Inflammatory macrophage treated with lipopolysaccharide for 4 hours (primary cell): ENCODE measurements around the gene UTP4.
"Not testable (repeated sequence)": the region's sequence is repeated elsewhere in the genome, so short reads cannot be mapped to it uniquely, and the experiment has no call there.

ENCODE experiments used
- DNase-seq: peaks from one replicate; pipeline ENCODE4 v3.0.0-alpha.2; 2020

Gene UTP4

DNA sequence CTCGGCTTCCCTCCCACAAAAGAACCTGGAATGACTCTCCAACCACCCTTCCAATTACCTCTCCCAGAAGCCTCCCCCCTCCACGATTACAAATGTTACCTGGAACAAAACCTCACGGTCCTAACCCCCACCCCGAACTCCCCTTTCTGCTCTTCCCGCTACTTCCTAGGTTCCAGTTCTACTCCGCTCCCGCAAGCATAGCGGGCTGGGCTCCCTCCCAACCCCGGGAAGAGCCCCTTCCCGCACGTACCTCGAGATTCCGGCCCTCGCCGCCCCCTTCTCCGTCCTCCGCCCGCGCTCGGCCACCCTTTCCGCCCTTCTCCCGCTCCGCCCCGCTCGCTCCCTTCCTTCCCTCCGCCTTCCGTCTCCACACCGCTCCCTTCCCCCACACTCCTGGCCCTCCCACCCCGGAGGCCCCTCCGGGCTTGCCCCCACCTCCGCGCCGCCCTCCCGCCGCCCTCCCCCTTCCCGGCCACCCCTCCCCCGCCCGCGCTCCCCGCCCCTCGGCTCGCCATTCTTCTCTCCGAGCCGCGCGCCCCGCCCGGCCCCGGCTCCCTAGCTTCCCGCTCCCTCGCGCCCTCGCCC lies 518 bp upstream of the UTP4 start:
- DNase-seq = peak; percentile 57

DNA sequence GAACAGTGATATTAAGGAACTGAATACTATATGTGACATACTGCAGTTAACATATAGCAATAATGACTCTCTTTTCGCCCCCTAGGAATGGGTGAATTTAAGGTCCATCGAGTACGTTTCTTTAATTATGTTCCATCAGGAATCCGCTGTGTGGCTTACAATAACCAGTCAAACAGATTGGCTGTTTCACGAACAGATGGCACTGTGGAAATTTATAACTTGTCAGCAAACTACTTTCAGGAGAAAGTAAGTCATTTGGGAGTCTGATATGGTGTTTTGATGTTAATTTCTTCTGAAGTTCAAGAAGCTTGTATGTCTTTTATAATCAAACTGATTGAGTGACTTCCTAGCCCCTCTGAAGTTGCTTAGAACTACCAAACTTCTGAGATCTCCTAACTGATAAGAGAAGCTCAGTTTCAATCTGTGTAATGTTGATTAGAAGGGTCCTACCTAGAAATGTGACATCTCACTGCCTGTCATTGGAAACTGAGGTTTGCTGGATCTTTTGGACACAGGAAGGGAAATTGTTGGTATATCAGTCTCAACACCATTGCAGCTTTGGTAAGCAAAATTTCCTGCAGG lies 1.0 kb downstream of the UTP4 start:
- DNase-seq = no peak

DNA sequence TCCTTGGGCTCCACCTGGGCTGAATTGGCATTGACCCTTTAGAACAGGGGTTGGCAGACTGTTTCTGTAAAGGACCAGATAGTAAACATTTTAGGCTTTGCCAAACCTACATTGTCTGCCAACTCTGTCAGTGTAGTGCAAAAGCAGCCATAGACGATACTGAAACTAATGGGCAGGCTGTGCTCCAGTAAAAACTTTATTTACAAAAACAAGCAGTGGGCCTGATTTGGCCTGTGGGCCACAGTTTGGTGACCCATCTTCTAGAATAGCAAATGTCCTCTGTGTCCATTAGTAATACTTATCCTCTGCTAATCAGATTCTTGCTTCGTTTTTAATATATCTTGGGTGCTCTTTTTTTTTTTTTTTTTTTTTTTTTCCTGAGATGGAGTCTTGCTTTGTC lies 6.2 kb downstream of the UTP4 start:
- no peak for DNase-seq

DNA sequence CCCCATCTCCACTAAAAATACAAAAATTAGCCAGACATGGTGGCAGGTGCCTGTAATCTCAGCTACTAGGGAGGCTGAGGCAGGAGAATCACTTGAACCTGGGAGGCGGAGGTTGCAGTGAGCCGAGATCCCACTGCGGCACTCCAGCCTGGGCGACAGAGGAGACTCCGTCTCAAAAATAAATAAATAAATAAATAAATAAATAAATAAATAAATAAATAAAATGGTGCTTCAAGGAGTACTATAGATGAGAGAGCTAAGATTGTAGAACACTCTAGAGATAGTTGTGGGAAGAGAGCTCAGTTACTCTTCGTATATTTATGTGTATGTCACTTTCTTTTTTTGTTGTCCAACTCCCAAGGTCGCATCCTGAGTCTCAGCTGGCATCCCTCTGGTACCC lies 7.0 kb downstream of the UTP4 start:
- not testable (repeated sequence) for DNase-seq

DNA sequence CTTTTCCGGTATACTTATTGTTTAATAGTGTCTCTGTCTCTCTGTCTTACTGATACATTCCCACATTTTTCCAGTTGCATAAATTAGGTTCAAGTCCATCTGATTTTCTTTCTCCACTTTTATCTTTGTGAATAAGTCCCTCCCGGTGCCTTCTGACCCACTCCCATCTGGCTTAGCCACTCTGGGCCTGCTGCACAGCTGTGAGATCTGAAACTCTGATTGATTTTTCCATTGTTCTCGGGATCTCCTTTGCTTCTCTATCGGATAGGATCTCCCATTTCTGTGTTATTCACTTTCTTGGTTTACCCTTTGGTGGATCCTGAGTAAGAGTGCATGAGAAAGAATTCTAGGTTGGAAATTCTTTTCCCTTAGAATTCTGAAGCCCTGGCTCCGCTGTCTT lies 8.6 kb downstream of the UTP4 start:
- DNase-seq = no peak

DNA sequence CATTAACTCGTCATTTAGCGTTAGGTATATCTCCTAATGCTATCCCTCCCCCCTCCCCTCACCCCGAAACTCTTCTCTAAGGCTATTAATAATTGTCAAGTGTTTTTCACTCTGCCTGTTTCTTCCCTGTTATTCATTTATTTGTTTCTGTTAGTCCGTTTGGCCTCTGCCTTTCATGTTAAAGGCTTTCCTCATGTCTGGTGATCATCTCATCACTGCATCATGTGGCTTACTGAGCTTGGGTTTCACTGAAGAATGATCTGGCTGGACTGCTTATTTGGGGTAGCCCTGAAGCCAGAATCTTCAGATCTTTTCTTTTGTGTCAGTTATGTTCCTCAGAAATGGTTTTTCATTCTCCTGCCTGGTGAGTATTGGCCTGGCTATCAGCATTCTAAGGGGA lies 9.5 kb downstream of the UTP4 start:
- no peak for DNase-seq

DNA sequence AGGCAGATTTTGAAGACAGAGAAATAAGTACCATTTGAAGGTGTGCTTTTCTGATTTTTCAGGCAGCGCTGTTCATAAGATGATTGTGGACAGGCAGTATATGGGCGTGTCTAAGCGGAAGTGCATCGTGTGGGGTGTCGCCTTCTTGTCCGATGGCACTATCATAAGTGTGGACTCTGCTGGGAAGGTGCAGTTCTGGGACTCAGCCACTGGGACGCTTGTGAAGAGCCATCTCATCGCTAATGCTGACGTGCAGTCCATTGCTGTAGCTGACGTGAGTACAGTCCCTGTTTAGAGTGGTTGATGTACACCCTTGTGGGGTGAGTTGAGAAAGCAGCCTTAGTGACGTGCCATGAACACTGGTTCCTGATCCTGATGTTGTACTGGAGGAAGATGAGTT lies 10.7 kb downstream of the UTP4 start:
- no peak for DNase-seq

DNA sequence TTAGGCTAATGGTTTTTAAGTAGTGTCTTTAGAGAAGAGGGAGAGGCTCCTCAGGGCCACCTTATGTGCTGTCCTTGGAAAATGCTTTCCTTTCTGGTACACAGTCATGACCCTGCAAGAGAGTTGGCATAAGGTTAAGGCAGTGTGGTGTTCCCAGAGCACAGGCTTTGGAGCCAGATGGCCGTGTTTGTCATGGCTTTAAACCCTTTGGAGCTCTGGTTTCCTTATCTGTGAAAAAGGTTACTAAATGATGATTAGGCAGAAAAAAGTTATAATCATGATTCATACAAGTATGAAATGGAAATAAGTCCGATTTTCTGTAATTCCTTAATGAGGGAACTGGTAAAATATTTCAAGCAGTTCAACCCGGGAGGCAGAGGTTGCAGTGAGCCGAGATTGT lies 13.2 kb downstream of the UTP4 start:
- DNase-seq = no peak

DNA sequence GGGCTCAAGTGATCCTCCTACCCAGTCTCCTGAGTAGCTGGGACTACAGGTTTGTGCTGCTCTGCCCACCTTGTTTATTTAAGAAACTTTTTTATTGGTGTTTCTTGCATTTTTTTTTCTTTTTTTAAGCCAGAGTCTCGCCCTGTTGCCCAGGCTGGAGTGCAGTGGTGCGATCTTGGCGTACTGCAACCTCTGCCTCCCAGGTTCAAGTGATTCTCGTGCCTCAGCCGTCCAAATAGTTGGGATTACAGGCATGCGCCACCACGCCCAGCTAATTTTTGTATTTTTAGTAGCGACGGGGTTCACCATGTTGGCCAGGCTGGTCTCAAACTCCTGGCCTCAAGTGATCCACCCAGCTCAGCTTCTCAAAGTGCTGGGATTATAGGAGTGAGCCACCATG lies 17.2 kb downstream of the UTP4 start:
- DNase-seq = not testable (repeated sequence)

DNA sequence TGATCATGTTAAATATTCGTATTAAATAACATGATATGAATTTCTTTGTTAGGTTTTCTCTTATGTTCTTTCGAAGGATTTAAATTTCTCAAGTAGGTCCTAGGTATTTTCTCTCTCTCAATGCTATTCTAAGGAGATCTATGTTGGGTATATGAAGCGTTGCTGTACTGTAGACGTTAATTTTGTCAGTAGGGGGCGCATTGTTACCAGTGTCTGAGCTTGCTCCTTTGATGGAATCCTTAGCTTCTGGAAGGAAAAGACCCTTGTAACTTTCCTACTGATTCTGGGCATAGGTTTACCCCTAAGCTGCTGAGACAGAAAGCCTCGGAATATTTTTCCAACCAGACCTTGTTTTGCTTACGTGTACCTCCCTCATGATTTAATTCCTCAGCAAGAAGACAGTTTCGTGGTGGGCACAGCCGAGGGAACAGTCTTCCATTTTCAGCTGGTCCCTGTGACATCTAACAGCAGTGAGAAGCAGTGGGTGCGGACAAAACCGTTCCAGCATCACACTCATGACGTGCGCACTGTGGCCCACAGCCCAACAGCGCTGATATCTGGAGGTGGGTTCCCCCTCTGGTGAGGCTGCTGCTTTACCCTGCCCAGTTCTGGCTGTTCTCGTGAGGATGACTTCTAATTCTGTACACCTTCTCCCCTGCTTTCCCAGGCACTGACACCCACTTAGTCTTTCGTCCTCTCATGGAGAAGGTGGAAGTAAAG lies 17.9 kb downstream of the UTP4 start:
- DNase-seq = peak; percentile 78

DNA sequence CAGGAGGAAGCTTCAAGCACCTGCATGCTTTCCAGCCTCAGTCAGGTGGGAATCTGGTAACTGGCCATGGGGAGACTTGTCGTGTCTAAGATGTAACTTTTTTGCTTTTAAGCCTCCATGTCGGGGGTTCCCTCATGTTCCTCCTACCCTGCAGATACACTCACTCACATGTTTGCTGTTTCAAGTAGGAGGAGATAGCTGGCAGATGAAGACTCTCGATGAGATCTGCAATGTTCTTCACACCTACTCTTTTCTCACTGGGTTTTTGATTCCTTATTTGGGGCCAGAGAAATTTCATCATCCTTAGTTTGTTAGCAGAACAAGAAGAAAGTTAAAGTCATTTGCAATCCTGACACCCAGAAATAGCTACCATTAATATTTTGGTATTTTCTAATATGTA lies 24.7 kb downstream of the UTP4 start:
- peak; percentile 60 for DNase-seq

DNA sequence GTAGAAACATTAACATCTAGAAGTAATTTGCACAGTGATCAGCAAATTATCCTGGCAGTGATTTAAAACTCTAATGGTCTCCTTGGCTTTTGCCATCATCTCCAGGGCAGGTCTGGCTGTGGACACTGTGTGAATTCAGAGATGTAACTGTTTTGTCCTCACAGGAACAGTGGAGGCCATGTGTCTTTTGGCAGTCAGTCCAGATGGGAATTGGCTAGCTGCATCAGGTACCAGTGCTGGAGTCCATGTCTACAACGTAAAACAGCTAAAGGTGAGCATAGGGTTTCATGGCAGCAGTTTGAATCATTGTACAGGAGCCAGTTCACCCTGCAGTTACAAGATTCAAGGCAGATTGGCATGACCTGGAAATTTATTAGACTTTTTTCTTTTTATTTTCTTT lies 27.7 kb downstream of the UTP4 start:
- no peak for DNase-seq

DNA sequence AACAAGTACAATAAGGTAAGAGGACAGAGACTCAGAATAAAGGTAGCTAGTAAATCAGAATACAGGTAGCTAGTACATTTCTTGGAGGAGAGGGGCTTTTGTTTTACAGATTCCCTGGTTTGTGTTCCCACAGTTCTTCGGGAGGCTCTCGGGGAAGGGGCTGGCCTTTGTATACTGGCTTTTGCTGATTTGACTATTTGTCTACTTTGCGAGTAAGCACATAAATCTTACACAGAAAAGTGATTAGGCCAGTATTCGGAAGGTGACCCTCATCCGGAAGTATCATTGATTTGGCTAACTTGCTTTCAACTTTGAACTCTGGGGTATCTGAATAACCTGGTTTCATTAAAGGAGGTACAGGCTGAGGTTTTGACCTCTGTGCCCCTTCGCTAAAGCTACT lies 33.1 kb downstream of the UTP4 start:
- DNase-seq = no peak

DNA sequence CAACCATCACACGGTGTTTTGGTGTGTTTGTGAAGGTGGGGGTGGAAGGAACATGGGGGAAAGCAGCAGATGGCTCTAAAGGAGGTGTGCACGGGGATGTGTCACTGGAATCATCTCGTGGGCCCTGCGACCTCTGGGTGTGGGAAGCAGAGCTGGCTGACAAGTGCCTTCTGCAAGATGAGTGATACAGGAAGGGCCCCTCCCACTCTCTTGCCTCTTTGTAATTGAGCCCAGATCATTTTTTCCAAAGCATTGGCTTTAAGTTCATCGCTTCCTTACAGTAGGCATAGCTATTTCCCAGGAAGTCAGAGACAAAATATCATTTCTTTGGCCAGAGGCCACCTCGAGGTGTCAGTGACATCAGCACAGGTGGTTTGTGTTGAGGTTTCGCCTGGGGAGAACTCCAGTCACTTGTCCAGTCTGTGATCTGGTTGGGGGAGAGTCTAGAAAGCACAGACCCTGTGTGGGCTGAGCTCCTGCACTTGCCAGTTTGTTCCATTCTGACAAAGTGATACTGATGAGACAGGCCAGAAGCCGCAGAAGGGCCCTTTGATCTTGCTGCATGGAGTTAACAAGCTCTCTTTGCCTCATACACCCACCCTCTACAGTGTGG lies 33.9 kb downstream of the UTP4 start:
- peak; percentile 68 for DNase-seq

DNA sequence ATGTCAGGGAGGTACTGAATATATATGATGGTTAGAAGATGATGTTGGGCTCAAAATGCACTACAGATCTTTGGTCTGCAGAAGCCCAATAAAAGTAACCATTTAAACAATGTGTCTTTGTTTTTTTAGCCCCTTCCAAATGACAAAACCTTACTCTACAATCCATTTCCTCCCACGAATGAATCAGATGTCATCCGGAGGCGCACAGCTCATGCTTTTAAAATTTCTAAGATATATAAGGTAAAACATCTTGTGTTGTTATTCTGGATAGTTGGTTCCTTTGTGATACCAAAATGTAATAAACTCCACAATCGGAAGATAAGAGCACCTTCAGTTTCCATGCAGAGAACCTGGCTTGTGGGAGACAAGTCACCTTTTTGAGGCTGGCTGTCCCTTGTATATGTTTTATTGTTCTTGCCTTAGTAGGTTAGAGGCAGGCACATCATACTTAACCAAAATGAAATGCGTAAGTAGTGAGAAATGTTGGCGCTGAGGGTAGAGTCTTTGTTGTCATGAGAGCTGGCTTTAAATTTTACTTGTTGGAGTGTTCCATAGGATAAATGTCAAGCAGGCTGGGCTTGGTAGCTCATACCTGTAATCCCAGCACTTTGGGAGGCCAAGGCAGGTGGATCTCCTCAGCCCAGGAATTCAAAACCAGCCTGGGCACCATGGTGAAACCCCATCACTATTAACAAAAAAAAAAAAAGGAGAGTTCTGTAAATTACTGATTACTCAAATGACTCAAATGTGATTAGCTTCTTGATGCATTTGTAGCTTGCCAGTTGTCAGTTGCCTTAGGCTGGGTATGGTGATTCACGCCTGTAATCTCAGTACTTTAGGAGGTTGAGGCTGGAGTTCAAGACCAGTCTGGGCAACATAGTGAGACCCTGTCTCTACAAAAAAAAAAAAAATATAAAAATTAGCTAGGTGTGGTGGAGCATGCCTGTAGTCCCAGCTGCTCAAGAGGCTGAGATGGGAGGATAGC lies 34.8 kb downstream of the UTP4 start:
- no peak for DNase-seq

DNA sequence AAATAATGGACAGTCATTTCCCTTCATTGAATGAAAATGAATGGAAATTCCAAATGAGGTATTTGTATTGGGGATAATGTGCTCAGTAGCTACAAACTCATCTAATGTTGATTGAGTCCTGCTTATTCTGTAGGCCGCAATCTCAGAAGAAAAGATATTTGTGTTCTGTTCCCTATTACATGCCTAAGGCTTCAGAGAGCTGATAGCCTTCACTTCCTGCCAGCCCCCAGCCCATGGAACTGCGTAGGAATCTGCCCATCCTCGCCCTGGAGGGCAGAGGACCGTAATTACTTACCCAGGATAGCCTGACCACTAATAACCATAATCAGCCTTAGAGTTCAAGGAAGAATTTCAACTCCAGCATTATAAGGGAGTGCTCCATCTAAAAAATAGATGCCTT lies 36.6 kb downstream of the UTP4 start:
- DNase-seq = no peak

DNA sequence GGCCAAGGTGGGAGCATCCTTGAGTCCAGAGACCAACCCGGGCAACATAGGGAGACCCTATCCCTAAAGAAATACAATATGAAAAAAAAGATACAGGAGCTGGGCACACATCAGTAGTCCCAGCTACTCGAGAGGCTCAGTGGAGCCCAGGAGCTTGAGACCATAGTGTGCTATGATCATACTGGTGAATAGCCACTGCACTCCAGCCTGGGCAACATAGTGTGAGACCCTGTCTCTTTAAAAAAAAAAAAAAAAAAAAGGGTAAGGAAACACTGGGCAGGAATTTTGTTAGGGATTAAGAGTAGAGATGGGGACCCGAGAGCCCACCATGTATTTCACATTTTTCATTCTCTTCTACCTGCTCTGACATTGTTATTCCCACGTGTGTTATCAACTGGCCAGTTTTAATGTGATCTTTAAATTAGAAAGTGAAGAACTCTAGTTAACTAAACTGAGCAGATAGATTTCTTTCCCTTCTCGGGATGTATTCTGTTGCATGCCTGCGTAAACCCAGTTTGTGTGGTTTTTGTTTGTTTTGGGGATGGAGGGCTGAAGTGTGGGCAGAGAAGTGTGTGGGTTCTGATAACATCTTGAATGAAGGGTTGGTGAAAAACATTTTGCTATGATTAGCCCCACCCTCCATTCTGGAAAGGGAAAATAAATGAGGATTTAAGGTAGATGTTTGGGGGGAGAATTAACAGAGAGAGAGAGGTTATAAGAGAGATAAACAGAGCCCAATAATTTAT lies 37.3 kb downstream of the UTP4 start:
- no peak for DNase-seq

DNA sequence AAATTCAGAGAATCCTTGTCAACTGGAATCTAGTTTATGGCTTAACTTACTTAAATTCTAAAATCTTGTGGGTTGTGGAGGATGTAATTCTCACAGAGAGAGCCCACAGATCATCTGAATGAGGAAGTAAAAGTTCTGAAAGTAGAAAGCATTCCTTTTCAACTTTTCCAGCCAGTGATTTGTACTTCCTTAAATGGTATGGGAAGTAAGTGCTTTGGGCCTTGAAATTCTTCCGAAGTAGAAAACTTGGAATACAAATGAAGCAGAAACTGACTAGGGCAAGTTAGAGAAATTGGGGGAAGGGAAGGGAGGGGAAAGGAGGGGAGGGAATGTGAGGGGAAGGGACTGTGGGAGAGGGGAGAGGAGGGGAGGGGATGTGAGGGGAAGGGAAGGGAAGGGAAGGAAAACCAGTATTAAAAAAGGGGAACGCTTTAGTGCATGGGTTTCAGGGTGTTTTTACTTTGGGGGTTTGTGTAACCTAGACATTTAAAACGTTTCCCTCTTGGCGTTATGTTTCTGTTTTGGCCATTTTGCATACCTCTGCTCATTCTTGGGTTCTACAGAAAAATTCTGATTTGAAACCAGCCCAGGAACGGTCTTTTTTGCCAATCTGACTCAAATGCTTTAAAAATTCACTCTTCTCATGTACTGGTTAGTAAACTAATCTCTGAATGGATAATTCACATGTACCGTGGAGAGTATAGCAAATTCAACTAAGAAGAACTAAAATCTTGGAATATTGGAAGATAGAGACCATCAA lies 39.1 kb downstream of the UTP4 start:
- DNase-seq = peak; percentile 86

DNA sequence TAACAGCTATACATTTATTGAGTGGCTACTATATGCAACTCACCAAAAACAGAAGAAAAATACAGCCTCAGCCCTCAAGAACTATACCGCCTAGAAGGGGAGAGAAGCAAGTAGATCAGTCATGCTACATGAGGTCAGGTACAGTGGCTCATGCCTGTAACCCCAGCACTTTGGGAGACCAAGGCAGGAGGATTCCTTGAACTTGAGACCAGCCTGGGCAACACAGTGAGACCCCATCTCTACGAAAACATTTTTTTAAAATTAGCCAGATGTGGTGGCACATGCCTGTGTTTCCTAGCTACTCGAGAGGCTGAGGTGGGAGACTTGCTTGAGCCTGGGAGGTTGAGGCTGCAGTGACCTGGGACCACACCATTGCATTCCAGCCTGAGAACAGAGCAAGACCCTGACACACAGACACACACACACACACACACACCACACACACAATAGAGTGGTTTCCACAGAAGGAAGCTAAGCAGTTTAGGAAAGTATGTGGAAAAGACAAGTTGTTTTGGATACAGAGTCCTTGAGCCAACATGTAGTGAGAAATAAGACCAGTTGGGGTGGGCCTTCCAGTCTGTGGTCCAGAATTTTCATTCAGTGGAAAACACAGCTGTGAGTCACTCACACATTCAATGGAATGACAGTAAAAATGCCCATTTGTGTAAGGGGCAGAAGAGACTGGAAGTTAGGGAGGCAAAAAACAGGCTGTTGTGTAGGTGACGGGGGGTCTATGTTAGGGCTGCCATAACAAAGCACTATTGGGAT lies 43.8 kb downstream of the UTP4 start:
- no peak for DNase-seq

DNA sequence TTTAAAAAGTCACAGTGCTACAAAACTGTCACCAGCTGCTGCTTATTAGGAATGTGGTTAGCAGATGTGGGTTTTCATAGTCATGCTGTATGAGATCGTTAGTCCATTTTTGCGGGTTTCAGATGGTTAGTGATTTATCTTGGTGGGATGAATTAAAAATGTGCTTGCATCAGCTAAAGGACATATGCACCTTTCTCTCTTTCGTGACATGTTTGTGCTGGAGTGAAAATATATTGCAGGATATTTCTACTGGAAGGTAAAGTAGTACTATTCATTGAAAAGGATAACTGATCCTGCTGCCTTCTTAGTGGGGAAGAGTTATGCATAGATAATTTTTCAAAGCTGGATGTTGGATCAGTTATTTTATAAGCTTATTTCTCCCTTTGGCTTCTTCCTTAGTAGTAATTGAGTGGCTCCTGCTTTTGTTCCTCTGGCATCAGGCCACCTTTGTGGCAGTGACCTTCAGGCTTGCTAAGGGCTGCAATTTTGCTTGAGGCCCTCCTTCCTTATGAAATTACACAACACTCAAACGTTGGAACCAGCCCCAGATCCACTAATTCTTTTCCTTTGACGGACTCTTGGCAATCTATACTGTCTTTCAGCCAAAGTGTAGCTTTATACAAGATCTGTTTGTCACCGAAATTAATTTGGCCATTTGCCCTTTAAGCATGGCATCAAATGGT lies 47.0 kb downstream of the UTP4 start:
- DNase-seq = no peak
